GM12801 (cell line): ENCODE data around the gene FAM107B.

Source experiments
- TF ChIP-seq, protein P1 (sequence below): IDR thresholded peaks from one replicate; pipeline ENCODE4 v1.5.1; 2011; ENCODE audit warnings: control low read depth; ENCODE audit not compliant: insufficient read length; ENCODE audit errors: extremely low read depth

The FAM107B gene

GRCh38 chr10:14787938-14788337 is 13.2 kb upstream of the FAM107B start:
- TF ChIP-seq, protein P1, sequence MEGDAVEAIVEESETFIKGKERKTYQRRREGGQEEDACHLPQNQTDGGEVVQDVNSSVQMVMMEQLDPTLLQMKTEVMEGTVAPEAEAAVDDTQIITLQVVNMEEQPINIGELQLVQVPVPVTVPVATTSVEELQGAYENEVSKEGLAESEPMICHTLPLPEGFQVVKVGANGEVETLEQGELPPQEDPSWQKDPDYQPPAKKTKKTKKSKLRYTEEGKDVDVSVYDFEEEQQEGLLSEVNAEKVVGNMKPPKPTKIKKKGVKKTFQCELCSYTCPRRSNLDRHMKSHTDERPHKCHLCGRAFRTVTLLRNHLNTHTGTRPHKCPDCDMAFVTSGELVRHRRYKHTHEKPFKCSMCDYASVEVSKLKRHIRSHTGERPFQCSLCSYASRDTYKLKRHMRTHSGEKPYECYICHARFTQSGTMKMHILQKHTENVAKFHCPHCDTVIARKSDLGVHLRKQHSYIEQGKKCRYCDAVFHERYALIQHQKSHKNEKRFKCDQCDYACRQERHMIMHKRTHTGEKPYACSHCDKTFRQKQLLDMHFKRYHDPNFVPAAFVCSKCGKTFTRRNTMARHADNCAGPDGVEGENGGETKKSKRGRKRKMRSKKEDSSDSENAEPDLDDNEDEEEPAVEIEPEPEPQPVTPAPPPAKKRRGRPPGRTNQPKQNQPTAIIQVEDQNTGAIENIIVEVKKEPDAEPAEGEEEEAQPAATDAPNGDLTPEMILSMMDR: no peak

- TF ChIP-seq, protein P1: no peak
Measured at GRCh38 chr10:14784459-14785055, 9.9 kb upstream of the FAM107B start.

DNA sequence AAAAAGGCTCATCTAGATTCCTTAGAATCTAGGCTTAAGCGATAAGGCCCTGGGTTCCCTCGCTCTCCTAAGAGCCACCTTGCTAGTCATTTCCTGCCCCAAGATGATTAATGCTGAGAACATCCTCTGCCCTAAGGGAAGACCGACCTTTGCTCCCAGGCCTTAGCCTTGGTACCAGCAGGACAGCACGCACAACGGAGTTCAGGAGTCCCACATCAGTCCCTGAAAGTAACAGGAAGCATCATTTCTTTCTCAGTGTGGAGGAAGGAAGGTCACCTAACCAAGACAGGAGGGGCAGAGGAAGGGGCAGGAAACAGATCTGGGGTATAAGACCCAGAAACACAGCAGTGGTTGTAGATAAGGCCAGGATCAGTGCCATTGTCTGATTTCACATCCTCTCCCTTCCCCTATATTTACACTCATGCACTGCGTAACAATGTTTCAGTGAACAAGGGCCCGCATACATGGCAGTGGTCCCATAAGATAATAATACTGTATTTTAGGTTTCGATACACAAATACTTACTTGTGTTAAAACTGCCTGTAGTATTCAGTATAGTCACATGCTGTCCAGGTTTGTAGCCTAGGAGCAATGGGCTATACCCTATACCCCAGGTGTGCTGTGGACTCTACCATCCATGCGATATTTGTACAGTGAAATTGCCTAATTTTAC is 8.1 kb upstream of the FAM107B start:
- TF ChIP-seq, protein P1: no peak

- TF ChIP-seq, protein P1: no peak
Measured at GRCh38 chr10:14781763-14782162, 7.1 kb upstream of the FAM107B start.

DNA sequence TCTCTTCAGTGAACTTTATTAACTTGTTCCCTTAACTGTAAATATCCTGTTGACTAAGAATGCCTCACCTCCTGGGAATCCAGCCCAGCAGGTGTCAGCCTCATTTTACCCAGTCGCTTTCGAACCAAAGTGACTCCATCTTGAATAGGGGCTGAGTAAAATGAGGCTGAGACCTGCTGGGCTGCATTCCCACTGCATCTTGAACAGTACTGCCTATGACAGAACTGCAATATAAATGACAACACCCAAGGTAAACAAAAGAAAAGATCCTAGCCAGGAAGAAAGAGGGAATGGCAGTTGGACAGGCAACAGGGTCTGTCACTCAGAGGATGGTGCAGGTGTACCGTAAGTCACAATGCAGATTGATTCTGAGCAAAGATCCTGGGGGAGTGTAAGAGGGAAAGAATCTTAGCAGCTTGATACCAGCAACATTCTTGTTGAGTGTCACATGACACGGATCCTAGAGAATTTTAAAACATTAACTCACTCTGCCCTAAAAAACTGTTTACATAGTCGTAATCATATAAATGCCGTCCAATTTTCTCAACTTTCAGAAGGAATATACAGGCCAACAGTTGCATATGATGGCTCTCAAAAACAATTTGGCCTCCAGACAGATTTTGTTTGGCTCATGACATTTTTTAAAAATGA is 4.4 kb upstream of the FAM107B start:
- TF ChIP-seq, protein P1: no peak

DNA sequence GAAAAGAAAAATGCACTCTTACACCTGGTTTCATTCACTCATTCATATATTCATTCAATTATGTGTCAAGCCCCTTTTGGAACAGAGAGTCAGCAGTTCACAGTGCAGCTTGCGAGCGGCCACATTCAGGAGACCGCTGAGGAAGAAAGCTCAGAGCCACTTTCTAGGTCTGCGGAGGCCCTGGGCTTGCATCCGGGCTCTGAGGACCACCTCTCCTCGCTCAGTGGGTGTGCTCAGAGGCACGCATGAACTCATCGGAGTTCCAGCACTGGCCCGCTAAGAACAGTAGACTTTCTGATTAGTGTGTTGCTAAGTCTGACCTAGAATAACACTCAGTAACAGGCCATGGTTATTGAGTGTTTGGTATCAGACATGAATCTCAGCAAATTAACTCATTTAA is 1.8 kb upstream of the FAM107B start:
- TF ChIP-seq, protein P1: no peak

DNA sequence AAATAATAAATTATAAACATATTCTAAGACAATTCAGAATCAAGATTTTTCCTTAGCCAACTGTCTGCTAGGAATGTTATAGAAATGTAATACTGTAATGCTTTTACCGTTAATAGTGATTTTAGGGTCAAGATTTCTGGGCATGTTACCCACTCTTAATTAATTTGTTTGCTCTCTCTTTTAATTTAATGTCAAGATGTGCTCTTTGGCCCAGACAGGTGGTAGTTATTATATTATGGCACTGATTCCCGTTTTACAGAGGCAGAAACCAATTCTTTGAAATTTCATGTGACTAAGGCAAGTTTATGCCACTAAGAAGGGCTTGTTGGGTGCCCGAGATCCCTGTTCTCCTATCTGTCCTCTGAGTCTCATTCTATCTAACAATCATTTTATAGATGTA is 959 bp upstream of the FAM107B start:
- TF ChIP-seq, protein P1: no peak
